K562 treated with DMSO at 1 percent for 24 hours (cell line): ENCODE results near the gene TUBG1. TPM values are rescaled to one million over a fixed set of nuclear protein-coding genes. Genes with fewer than 3 reads are reported as not detected.

Experiments used
- total RNA-seq: library from RNA; unstranded; fragments of 300-600 nt; gene quantifications from 2 replicates; pipeline ENCODE4 v1.2.3, GENCODE V29; 2022; ENCODE audit warnings: low read depth; ENCODE audit not compliant: insufficient read depth

Gene TUBG1
- total RNA-seq = 193 and 202 TPM in 2 replicates

GRCh38 chr17:42609182-42609813 lies at the start of gene TUBG1, which contains the start of gene RETREG3:
TUBG1 (plus strand) TSS chr17:42609683; CDS start chr17:42609738, 55 bp downstream.
RETREG3 (minus strand) TSS chr17:42609374; CDS start chr17:42609324, 50 bp downstream.

GRCh38 chr17:42561897-42562387 lies 47.5 kb upstream of the TUBG1 start, which contains the start of gene COASY:
COASY (plus strand) TSS chr17:42562148; CDS start chr17:42562623, 475 bp downstream.

GRCh38 chr17:42566883-42567573 lies 42.5 kb upstream of the TUBG1 start, which contains the start of gene MLX:
MLX (plus strand) TSS chr17:42567100; CDS start chr17:42567125, 25 bp downstream.

GRCh38 chr17:42577532-42578281 lies 31.8 kb upstream of the TUBG1 start, which contains the start of gene PSMC3IP:
PSMC3IP (minus strand) TSS chr17:42577729; CDS start chr17:42577686, 43 bp downstream.

GRCh38 chr17:42659079-42659931 lies 49.8 kb downstream of the TUBG1 start, which contains the start of gene TUBG2:
TUBG2 (plus strand) TSS chr17:42659284; CDS start chr17:42659504, 220 bp downstream.

Other genes with a start within 250 kb of the TUBG1 start
- 73.6 and 78.5 TPM in 2 replicates for gene STAT3, start 221.2 kb upstream of the TUBG1 start, total RNA-seq
- 84.8 and 91.7 TPM in 2 replicates for gene CAVIN1, start 186.4 kb upstream of the TUBG1 start, total RNA-seq
- gene ATP6V0A1, start 150.8 kb upstream of the TUBG1 start, total RNA-seq = 64.8 and 65.7 TPM in 2 replicates
- 23.6 and 24.1 TPM in 2 replicates for gene NAGLU, start 73.4 kb upstream of the TUBG1 start, total RNA-seq
- 7.3 and 15.9 TPM in 2 replicates for gene HSD17B1, start 56.8 kb upstream of the TUBG1 start, total RNA-seq
- gene COASY, start 47.5 kb upstream of the TUBG1 start, total RNA-seq = 129 and 133 TPM in 2 replicates
- 40.3 and 43.2 TPM in 2 replicates for gene MLX, start 42.6 kb upstream of the TUBG1 start, total RNA-seq
- gene PSMC3IP, start 32.0 kb upstream of the TUBG1 start, total RNA-seq = 45.6 and 52.2 TPM in 2 replicates
- gene RETREG3, start 309 bp upstream of the TUBG1 start, total RNA-seq = 25.5 and 26.8 TPM in 2 replicates
- not detected in 2 replicates for gene TUBG2, start 49.6 kb downstream of the TUBG1 start, total RNA-seq
- 60.2 and 68.6 TPM in 2 replicates for gene PLEKHH3, start 67.3 kb downstream of the TUBG1 start, total RNA-seq
- 14.6 and 19.4 TPM in 2 replicates for gene CCR10, start 72.2 kb downstream of the TUBG1 start, total RNA-seq
- gene CNTNAP1, start 72.8 kb downstream of the TUBG1 start, total RNA-seq = 3.1 TPM in 2 replicates
- 16.8 and 17.2 TPM in 2 replicates for gene EZH1, start 135.4 kb downstream of the TUBG1 start, total RNA-seq
- gene RAMP2, start 151.5 kb downstream of the TUBG1 start, total RNA-seq = not detected in 2 replicates
- gene VPS25, start 163.8 kb downstream of the TUBG1 start, total RNA-seq = 155 and 161 TPM in 2 replicates
- 6.2 and 6.8 TPM in 2 replicates for gene WNK4, start 170.9 kb downstream of the TUBG1 start, total RNA-seq
- gene COA3, start 189.0 kb downstream of the TUBG1 start, total RNA-seq = 66.2 and 80.9 TPM in 2 replicates
- 0.37 and 0.80 TPM in 2 replicates for gene CNTD1, start 189.2 kb downstream of the TUBG1 start, total RNA-seq
- 39.2 and 41.3 TPM in 2 replicates for gene BECN1, start 214.6 kb downstream of the TUBG1 start, total RNA-seq
- 115 and 117 TPM in 2 replicates for gene PSME3, start 223.7 kb downstream of the TUBG1 start, total RNA-seq
- 2.2 and 2.9 TPM in 2 replicates for gene AOC2, start 234.9 kb downstream of the TUBG1 start, total RNA-seq
- gene AOC3, start 241.5 kb downstream of the TUBG1 start, total RNA-seq = 1.7 and 2.0 TPM in 2 replicates